Naive B cell (primary cell): ENCODE results near the gene SPATS2. TPM values are rescaled to one million over a fixed set of nuclear protein-coding genes. Genes with fewer than 3 reads are reported as not detected.

Experiments
- polyA plus RNA-seq, 6 donors: library from polyadenylated mRNA; unstranded; fragments of 300-500 nt; fragmentation: Illumina TruSeq; gene quantifications; one replicate each; pipeline ENCODE4 v1.2.3, GENCODE V29; 2021; ENCODE audit warnings: low read depth in 6 of 6

SPATS2 gene
- polyA plus RNA-seq, 6 donors from 2014 or later, result 1.9 to 11.4 (median 9.0) TPM

Other genes with a start within 250 kb of the SPATS2 start
- 100 to 1,000 TPM; 355 to 614 (median 402) TPM for gene TUBA1B, start 236.1 kb upstream of the SPATS2 start, polyA plus RNA-seq
- 100 to 1,000 TPM; 272 to 383 (median 304) TPM for gene TUBA1A, start 178.4 kb upstream of the SPATS2 start, polyA plus RNA-seq
- gene TUBA1C, start 102.4 kb upstream of the SPATS2 start, polyA plus RNA-seq, result 10 to 100 TPM; 17.0 to 38.9 (median 31.9) TPM
- not detected for gene PRPH, start 72.3 kb upstream of the SPATS2 start, polyA plus RNA-seq
- 1 to 10 TPM in 1 of 6 donors, under 1 TPM in 1, not detected in 4; 0.86 to 2.1 TPM for gene TROAP, start 44.2 kb upstream of the SPATS2 start, polyA plus RNA-seq
- not detected for gene C1QL4, start 30.3 kb upstream of the SPATS2 start, polyA plus RNA-seq
- gene DNAJC22, start 20.6 kb upstream of the SPATS2 start, polyA plus RNA-seq, result not detected
- gene KCNH3, start 171.6 kb downstream of the SPATS2 start, polyA plus RNA-seq, result under 1 TPM in 3 of 6 donors, not detected in 3; 0.09 to 0.33 (median 0.18) TPM
- 10 to 100 TPM; 41.5 to 54.5 (median 51.1) TPM for gene MCRS1, start 200.7 kb downstream of the SPATS2 start, polyA plus RNA-seq
- gene FAM186B, start 238.2 kb downstream of the SPATS2 start, polyA plus RNA-seq, result under 1 TPM in 3 of 6 donors, not detected in 3; 0.16 to 0.21 (median 0.17) TPM